ENCODE data around the gene PRKAR2A. TPM values are rescaled to one million over a fixed set of nuclear protein-coding genes. Genes with fewer than 3 reads are reported as not detected.
"Not testable (repeated sequence)": the region's sequence is repeated elsewhere in the genome, so short reads cannot be mapped to it uniquely, and the experiment has no call there.

PRKAR2A gene
- total RNA-seq, 1 experiment from 2014 or later = 48.0 TPM

- no peaks in the 10 kb centered on the region for H3K27me3 Mint-ChIP-seq (ENCODE audit: unreplicated experiment)
- no peak overlapping the region for H3K27ac Mint-ChIP-seq (ENCODE audit: unreplicated experiment)
- H3K4me3 Mint-ChIP-seq (ENCODE audit: low read depth, unreplicated experiment) = no peak overlapping the region
- no peak for TF ChIP-seq CTCF (IDR thresholded peaks at IDR 0.05; ENCODE audit: unreplicated experiment)
- no TSS peak for BruUV-seq (replicated peaks)
- peaks cover 5% of the 10 kb centered on the region for H3K36me3 Mint-ChIP-seq (ENCODE audit: insufficient read depth, unreplicated experiment)
- H3K9me3 Mint-ChIP-seq (ENCODE audit: low read depth, unreplicated experiment) = no peaks in the 10 kb centered on the region
- intact Hi-C loops (cut with micrococcal nuclease; ENCODE audit: unreplicated experiment) = no loop called here
- CTCF ChIA-PET = interaction anchor here (0.7 kb wide), 1 partner anchor 23 kb away, joined by 5 read pairs; no protein-coding TSS in a partner anchor
- no peaks in the 10 kb centered on the region for H3K4me1 Mint-ChIP-seq (ENCODE audit: low read depth, unreplicated experiment)
- no peak for DNase-seq
These were observed 63.1 kb downstream of the PRKAR2A start for GRCh38 chr3:48784426-48785120.

- Mint-ChIP-seq H3K36me3 (ENCODE audit: insufficient read depth, unreplicated experiment) (peaks cover 5% of the 10 kb centered on the region), H3K9me3 (ENCODE audit: low read depth, unreplicated experiment) (no peaks in the 10 kb centered on the region), H3K4me3 (ENCODE audit: low read depth, unreplicated experiment) (no peak overlapping the region), H3K27me3 (ENCODE audit: unreplicated experiment) (no peaks in the 10 kb centered on the region), H3K4me1 (ENCODE audit: low read depth, unreplicated experiment) (no peaks in the 10 kb centered on the region), H3K27ac (ENCODE audit: unreplicated experiment) (no peak overlapping the region)
- intact Hi-C loops (cut with micrococcal nuclease; ENCODE audit: unreplicated experiment) = no loop called here
- no peak for TF ChIP-seq CTCF (IDR thresholded peaks at IDR 0.05; ENCODE audit: unreplicated experiment)
- no peak for DNase-seq
- CTCF ChIA-PET = interaction anchor here (0.5 to 0.7 kb wide), 2 partner anchors 42 to 52 kb away, joined by 3 to 6 read pairs; no protein-coding TSS in a partner anchor
- no TSS peak for BruUV-seq (replicated peaks)
These were observed 64.4 kb downstream of the PRKAR2A start for GRCh38 chr3:48783304-48783703.

- H3K27me3 Mint-ChIP-seq (ENCODE audit: unreplicated experiment) = no peaks in the 10 kb centered on the region
- peaks cover 5% of the 10 kb centered on the region for H3K36me3 Mint-ChIP-seq (ENCODE audit: insufficient read depth, unreplicated experiment)
- no peak overlapping the region for H3K27ac Mint-ChIP-seq (ENCODE audit: unreplicated experiment)
- CTCF ChIA-PET = interaction anchor here (1.2 kb wide), 1 partner anchor 17 kb away, joined by 3 read pairs; no protein-coding TSS in a partner anchor
- no peak for DNase-seq
- no peak for TF ChIP-seq CTCF (IDR thresholded peaks at IDR 0.05; ENCODE audit: unreplicated experiment)
- intact Hi-C loops (cut with micrococcal nuclease; ENCODE audit: unreplicated experiment) = no loop called here
- H3K9me3 Mint-ChIP-seq (ENCODE audit: low read depth, unreplicated experiment) = no peaks in the 10 kb centered on the region
- no TSS peak for BruUV-seq (replicated peaks)
- no peaks in the 10 kb centered on the region for H3K4me1 Mint-ChIP-seq (ENCODE audit: low read depth, unreplicated experiment)
- H3K4me3 Mint-ChIP-seq (ENCODE audit: low read depth, unreplicated experiment) = no peak overlapping the region
These were observed 65.6 kb downstream of the PRKAR2A start for GRCh38 chr3:48782046-48782445.

GRCh38 chr3:48778565-48778964 is 69.1 kb downstream of the PRKAR2A start:
- BruUV-seq (replicated peaks); H3K27ac Mint-ChIP-seq (ENCODE audit: unreplicated experiment); DNase-seq; CTCF ChIA-PET; H3K4me3 Mint-ChIP-seq (ENCODE audit: low read depth, unreplicated experiment); H3K27me3 Mint-ChIP-seq (ENCODE audit: unreplicated experiment); H3K9me3 Mint-ChIP-seq (ENCODE audit: low read depth, unreplicated experiment); intact Hi-C loops (cut with micrococcal nuclease; ENCODE audit: unreplicated experiment); H3K4me1 Mint-ChIP-seq (ENCODE audit: low read depth, unreplicated experiment): not testable (repeated sequence)
- peaks cover 15% of the 10 kb centered on the region for H3K36me3 Mint-ChIP-seq (ENCODE audit: insufficient read depth, unreplicated experiment)

GRCh38 chr3:48776854-48777253 is 70.8 kb downstream of the PRKAR2A start:
- Mint-ChIP-seq H3K27ac (ENCODE audit: unreplicated experiment) (no peak overlapping the region), H3K4me1 (ENCODE audit: low read depth, unreplicated experiment) (no peaks in the 10 kb centered on the region), H3K9me3 (ENCODE audit: low read depth, unreplicated experiment) (no peaks in the 10 kb centered on the region), H3K36me3 (ENCODE audit: insufficient read depth, unreplicated experiment) (peaks cover 10% of the 10 kb centered on the region), H3K27me3 (ENCODE audit: unreplicated experiment) (no peaks in the 10 kb centered on the region), H3K4me3 (ENCODE audit: low read depth, unreplicated experiment) (no peak overlapping the region)
- no TSS peak for BruUV-seq (replicated peaks)
- no peak for TF ChIP-seq CTCF (IDR thresholded peaks at IDR 0.05; ENCODE audit: unreplicated experiment)
- DNase-seq = no peak
- CTCF ChIA-PET = no interaction called here
- intact Hi-C loops (cut with micrococcal nuclease; ENCODE audit: unreplicated experiment) = no loop called here

All from Calu3 (cell line).